Glutamatergic neuron (in vitro differentiated cells): ENCODE measurements around the gene GFRA4. TPM values are rescaled to one million over a fixed set of nuclear protein-coding genes. Genes with fewer than 3 reads are reported as not detected.

Source experiments
- DNase-seq: peaks from one replicate; pipeline ENCODE4 v3.0.0; 2022
- H3K27ac Mint-ChIP-seq: one replicate; pipeline ENCODE4 v1.8.0; 2020; ENCODE audit warnings: mild to moderate bottlenecking, mixed read lengths, inconsistent platforms; ENCODE audit not compliant: unreplicated experiment
- H3K27me3 Mint-ChIP-seq: one replicate; pipeline ENCODE4 v1.8.0; 2020; ENCODE audit warnings: mild to moderate bottlenecking, moderate library complexity, mixed read lengths, inconsistent platforms; ENCODE audit not compliant: unreplicated experiment
- H3K36me3 Mint-ChIP-seq: one replicate; pipeline ENCODE4 v1.8.0; 2020; ENCODE audit warnings: mild to moderate bottlenecking, mixed read lengths, inconsistent platforms; ENCODE audit not compliant: unreplicated experiment
- H3K4me1 Mint-ChIP-seq: one replicate; pipeline ENCODE4 v1.8.0; 2020; ENCODE audit warnings: mild to moderate bottlenecking, low read depth, mixed read lengths, inconsistent platforms; ENCODE audit not compliant: unreplicated experiment
- H3K4me3 Mint-ChIP-seq: one replicate; pipeline ENCODE4 v1.8.0; 2020; ENCODE audit warnings: mild to moderate bottlenecking, mixed read lengths, inconsistent platforms; ENCODE audit not compliant: unreplicated experiment
- H3K9me3 Mint-ChIP-seq: one replicate; pipeline ENCODE4 v1.8.0; 2020; ENCODE audit warnings: mild to moderate bottlenecking, moderate library complexity, mixed read lengths, inconsistent platforms; ENCODE audit not compliant: unreplicated experiment
- CTCF ChIP-seq: fragments of 200-600 bp; sonication (generic); IDR thresholded peaks from one replicate; pipeline ENCODE4 v1.5.0; 2021; ENCODE audit not compliant: partially characterized antibody, unreplicated experiment
- total RNA-seq: library from RNA; stranded (reverse); fragmentation: NEBNext Ultra II Directional; extraction: Animal tissue kit (Norgen Biotek cat#: 25700); gene quantifications from one replicate; pipeline ENCODE4 v1.2.1, GENCODE V29; 2021; ENCODE audit not compliant: unreplicated experiment

Gene GFRA4
- total RNA-seq, 1 donor from 2014 or later, result not detected

- Mint-ChIP-seq H3K27ac (no peak overlapping the region), H3K36me3 (peaks cover 4% of the 10 kb centered on the region), H3K4me1 (peaks cover 14% of the 10 kb centered on the region), H3K27me3 (peaks cover 2% of the 10 kb centered on the region), H3K4me3 (no peak overlapping the region), H3K9me3 (peaks cover 5% of the 10 kb centered on the region)
- no peak for TF ChIP-seq CTCF
- DNase-seq, result no peak
These were observed 49.3 kb downstream of the GFRA4 start for GRCh38 chr20:3613821-3614440.

GRCh38 chr20:3612795-3613572 lies 50.2 kb downstream of the GFRA4 start:
- Mint-ChIP-seq H3K36me3 (peaks cover 4% of the 10 kb centered on the region), H3K4me1 (peaks cover 7% of the 10 kb centered on the region), H3K4me3 (no peak overlapping the region), H3K27ac (no peak overlapping the region), H3K9me3 (peaks cover 5% of the 10 kb centered on the region), H3K27me3 (no peaks in the 10 kb centered on the region)
- DNase-seq, result no peak
- TF ChIP-seq CTCF, result no peak

GRCh38 chr20:3611901-3612300 lies 51.3 kb downstream of the GFRA4 start:
- TF ChIP-seq CTCF, result no peak

More at GRCh38 chr20:3611901-3612300, 51.3 kb downstream of the GFRA4 start:
- Mint-ChIP-seq H3K27ac (no peak overlapping the region), H3K9me3 (peaks cover 1% of the 10 kb centered on the region), H3K27me3 (no peaks in the 10 kb centered on the region), H3K4me3 (no peak overlapping the region), H3K36me3 (no peaks in the 10 kb centered on the region), H3K4me1 (peaks cover 6% of the 10 kb centered on the region)
- no peak for DNase-seq

Other genes starting within 250 kb of the GFRA4 start
- 31.1 TPM for gene ATRN, start 192.4 kb downstream of the GFRA4 start, total RNA-seq
- 0.27 TPM for gene ADAM33, start 18.6 kb upstream of the GFRA4 start, total RNA-seq
- gene SIGLEC1, start 49.2 kb upstream of the GFRA4 start, total RNA-seq, result not detected
- 0.44 TPM for gene HSPA12B, start 69.3 kb upstream of the GFRA4 start, total RNA-seq
- gene ADISSP, start 104.4 kb upstream of the GFRA4 start, total RNA-seq, result 54.6 TPM
- gene SPEF1, start 118.0 kb upstream of the GFRA4 start, total RNA-seq, result 0.22 TPM
- gene CENPB, start 123.3 kb upstream of the GFRA4 start, total RNA-seq, result 47.1 TPM
- 27.6 TPM for gene CDC25B, start 132.9 kb upstream of the GFRA4 start, total RNA-seq
- gene AP5S1, start 157.1 kb upstream of the GFRA4 start, total RNA-seq, result 8.1 TPM
- gene MAVS, start 183.4 kb upstream of the GFRA4 start, total RNA-seq, result 25.8 TPM
- 60.3 TPM for gene PANK2, start 226.0 kb upstream of the GFRA4 start, total RNA-seq